ENCODE results near the gene SF3B2. TPM values are rescaled to one million over a fixed set of nuclear protein-coding genes. Genes with fewer than 3 reads are reported as not detected.
A peak's percentile ranks its signal among the peaks of the same experiment; 100 is the strongest.

SF3B2 gene
- total and polyA plus RNA-seq, 4 donors, result 50.5 to 67.6 (median 57.2) TPM

DNA sequence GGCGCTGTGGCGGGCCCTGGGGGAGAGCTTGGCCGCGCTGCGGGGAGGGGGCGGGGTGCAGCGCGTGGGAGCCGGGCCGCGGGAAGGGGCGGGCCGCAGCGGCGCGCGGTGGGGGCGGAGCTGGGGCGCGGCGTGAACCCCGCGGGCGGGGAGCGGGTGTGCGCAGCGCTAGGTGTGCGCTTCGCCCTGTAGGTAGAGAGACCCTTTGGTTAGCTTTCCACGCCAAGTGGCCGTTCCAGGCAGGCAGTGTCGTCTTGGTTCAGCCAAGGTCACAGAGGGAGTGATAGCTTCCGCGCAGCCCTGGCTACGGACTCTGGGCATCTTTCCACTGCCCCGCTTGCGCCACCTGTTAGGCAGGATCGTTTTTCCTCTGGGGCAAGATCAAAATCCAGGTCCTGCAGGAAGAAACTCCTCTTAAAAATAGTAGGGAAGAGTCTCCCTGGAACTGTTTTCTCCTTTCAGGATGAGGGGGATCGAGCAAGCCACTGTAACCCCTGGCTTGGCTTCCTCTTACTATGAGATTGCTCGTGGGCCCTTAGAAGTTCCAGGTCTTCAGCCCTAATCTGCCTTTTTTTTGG, 49.4 kb upstream of the SF3B2 start:
- H3K4me3 ChIP-seq (ENCODE audit: low read depth in 1 of 3, low read length in 3 of 3), result peak overlapping the region; percentile 77 to 97 (median 92)
- no peaks in the 10 kb centered on the region for H3K27me3 ChIP-seq (ENCODE audit: control insufficient read depth in 4 of 4, insufficient read depth in 4 of 4, low read length in 3 of 4)
- peak overlapping the region; percentile 3 to 30 for H3K9ac ChIP-seq (ENCODE audit: low read depth in 1 of 2, low read length in 2 of 2)
- under 1% methylated on average over 40 of the region's 40 CpGs for WGBS
- peaks cover 2 to 34% (median 26%) of the 10 kb centered on the region in 4 donors for H3K36me3 ChIP-seq (ENCODE audit: control insufficient read depth in 4 of 4, insufficient read depth in 3 of 4, low read depth in 1 of 4, low read length in 3 of 4)
- peak overlapping the region; percentile 88 to 97 for H3K27ac ChIP-seq (ENCODE audit: low read depth in 1 of 2, low read length in 2 of 2)
- peak; percentile 28 to 37 for TF ChIP-seq HNF4A (conservative IDR thresholded peaks at IDR 0.05)
- peak in 1 of 2 donors; percentile 13 for TF ChIP-seq RXRA (IDR thresholded peaks at IDR 0.05)
- TF ChIP-seq, protein P1, sequence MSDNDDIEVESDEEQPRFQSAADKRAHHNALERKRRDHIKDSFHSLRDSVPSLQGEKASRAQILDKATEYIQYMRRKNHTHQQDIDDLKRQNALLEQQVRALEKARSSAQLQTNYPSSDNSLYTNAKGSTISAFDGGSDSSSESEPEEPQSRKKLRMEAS (IDR thresholded peaks at IDR 0.05), result no peak
- DNase-seq (ENCODE audit: low spot score), result no peak
- peaks cover 4 to 30% (median 21%) of the 10 kb centered on the region in 4 donors for H3K4me1 ChIP-seq (ENCODE audit: control insufficient read depth in 4 of 4, insufficient read depth in 4 of 4, low read length in 3 of 4)
- H3K9me3 ChIP-seq (ENCODE audit: control insufficient read depth in 4 of 4, low read length in 3 of 4), result no peaks in the 10 kb centered on the region

GRCh38 chr11:66003291-66003690, 48.9 kb upstream of the SF3B2 start:
- peak overlapping the region in 1 of 2 donors; percentile 30 for H3K9ac ChIP-seq (ENCODE audit: low read depth in 1 of 2, low read length in 2 of 2)
- no peaks in the 10 kb centered on the region for H3K27me3 ChIP-seq (ENCODE audit: control insufficient read depth in 4 of 4, insufficient read depth in 4 of 4, low read length in 3 of 4)
- peak overlapping the region; percentile 88 to 97 for H3K27ac ChIP-seq (ENCODE audit: low read depth in 1 of 2, low read length in 2 of 2)
- 76% methylated on average over 6 of the region's 6 CpGs for WGBS
- H3K4me1 ChIP-seq (ENCODE audit: control insufficient read depth in 4 of 4, insufficient read depth in 4 of 4, low read length in 3 of 4), result peaks cover 4 to 30% (median 21%) of the 10 kb centered on the region in 4 donors
- peaks cover 2 to 29% (median 21%) of the 10 kb centered on the region in 4 donors for H3K36me3 ChIP-seq (ENCODE audit: control insufficient read depth in 4 of 4, insufficient read depth in 3 of 4, low read depth in 1 of 4, low read length in 3 of 4)
- no peaks in the 10 kb centered on the region for H3K9me3 ChIP-seq (ENCODE audit: control insufficient read depth in 4 of 4, low read length in 3 of 4)
- DNase-seq (ENCODE audit: low spot score), result no peak
- TF ChIP-seq HNF4A (conservative IDR thresholded peaks at IDR 0.05) (no peak), RAD21 (IDR thresholded peaks at IDR 0.05) (no peak), REST (IDR thresholded peaks at IDR 0.05) (no peak), EGR1 (IDR thresholded peaks at IDR 0.05; ENCODE audit: low read depth in 2 of 2) (no peak), SP1 (IDR thresholded peaks at IDR 0.05) (no peak), YY1 (IDR thresholded peaks at IDR 0.05) (no peak), ZBTB33 (IDR thresholded peaks at IDR 0.05) (no peak), TAF1 (conservative IDR thresholded peaks at IDR 0.05) (no peak), HNF4G (IDR thresholded peaks at IDR 0.05) (no peak), RXRA (IDR thresholded peaks at IDR 0.05) (no peak), ATF3 (IDR thresholded peaks at IDR 0.05) (no peak), FOXA2 (IDR thresholded peaks at IDR 0.05) (no peak), JUND (IDR thresholded peaks at IDR 0.05) (no peak), NR2F2 (IDR thresholded peaks at IDR 0.05) (no peak), FOXA1 (IDR thresholded peaks at IDR 0.05) (no peak)
- TF ChIP-seq, protein P1 (IDR thresholded peaks at IDR 0.05), result no peak
- TF ChIP-seq, protein P2, sequence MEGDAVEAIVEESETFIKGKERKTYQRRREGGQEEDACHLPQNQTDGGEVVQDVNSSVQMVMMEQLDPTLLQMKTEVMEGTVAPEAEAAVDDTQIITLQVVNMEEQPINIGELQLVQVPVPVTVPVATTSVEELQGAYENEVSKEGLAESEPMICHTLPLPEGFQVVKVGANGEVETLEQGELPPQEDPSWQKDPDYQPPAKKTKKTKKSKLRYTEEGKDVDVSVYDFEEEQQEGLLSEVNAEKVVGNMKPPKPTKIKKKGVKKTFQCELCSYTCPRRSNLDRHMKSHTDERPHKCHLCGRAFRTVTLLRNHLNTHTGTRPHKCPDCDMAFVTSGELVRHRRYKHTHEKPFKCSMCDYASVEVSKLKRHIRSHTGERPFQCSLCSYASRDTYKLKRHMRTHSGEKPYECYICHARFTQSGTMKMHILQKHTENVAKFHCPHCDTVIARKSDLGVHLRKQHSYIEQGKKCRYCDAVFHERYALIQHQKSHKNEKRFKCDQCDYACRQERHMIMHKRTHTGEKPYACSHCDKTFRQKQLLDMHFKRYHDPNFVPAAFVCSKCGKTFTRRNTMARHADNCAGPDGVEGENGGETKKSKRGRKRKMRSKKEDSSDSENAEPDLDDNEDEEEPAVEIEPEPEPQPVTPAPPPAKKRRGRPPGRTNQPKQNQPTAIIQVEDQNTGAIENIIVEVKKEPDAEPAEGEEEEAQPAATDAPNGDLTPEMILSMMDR (IDR thresholded peaks at IDR 0.05; ENCODE audit: low read depth, low read length, missing input control), result no peak
- peak overlapping the region; percentile 77 to 97 (median 92) for H3K4me3 ChIP-seq (ENCODE audit: low read depth in 1 of 3, low read length in 3 of 3)

All from liver (tissue), 9 donors.